Peyer's patch (tissue), 4 donors: ENCODE results near the gene ARHGAP30.

Source experiments
- POLR2A ChIP-seq, 2 donors: fragments of 450-650 bp; IDR thresholded peaks; one replicate each; pipeline ENCODE4 v1.5.1; 2017; ENCODE audit warnings: antibody characterized with exemption in 2 of 2, mild to moderate bottlenecking in 2 of 2, moderate library complexity in 2 of 2
- TF ChIP-seq, protein P1 (sequence below), 6 experiments: fragments of 450-650 bp in 4 of 6; fragments of 200-600 bp in 2 of 6; sonication (generic) in 1 of 6; IDR thresholded peaks; one replicate each; pipeline ENCODE4 v1.5.1; 2017 to 2019; ENCODE audit warnings: antibody characterized with exemption in 6 of 6, mild to moderate bottlenecking in 3 of 6, moderate library complexity in 1 of 6

GRCh38 chr1:161044535-161044907, 25.2 kb downstream of the ARHGAP30 start:
- TF ChIP-seq, protein P1, sequence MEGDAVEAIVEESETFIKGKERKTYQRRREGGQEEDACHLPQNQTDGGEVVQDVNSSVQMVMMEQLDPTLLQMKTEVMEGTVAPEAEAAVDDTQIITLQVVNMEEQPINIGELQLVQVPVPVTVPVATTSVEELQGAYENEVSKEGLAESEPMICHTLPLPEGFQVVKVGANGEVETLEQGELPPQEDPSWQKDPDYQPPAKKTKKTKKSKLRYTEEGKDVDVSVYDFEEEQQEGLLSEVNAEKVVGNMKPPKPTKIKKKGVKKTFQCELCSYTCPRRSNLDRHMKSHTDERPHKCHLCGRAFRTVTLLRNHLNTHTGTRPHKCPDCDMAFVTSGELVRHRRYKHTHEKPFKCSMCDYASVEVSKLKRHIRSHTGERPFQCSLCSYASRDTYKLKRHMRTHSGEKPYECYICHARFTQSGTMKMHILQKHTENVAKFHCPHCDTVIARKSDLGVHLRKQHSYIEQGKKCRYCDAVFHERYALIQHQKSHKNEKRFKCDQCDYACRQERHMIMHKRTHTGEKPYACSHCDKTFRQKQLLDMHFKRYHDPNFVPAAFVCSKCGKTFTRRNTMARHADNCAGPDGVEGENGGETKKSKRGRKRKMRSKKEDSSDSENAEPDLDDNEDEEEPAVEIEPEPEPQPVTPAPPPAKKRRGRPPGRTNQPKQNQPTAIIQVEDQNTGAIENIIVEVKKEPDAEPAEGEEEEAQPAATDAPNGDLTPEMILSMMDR (IDR thresholded peaks at IDR 0.05): no peak
- TF ChIP-seq POLR2A (IDR thresholded peaks at IDR 0.05): no peak
